AG09319 (cell line): ENCODE data around the gene KCND2.

Source experiments
- DNase-seq: peaks from one replicate; pipeline ENCODE4 v3.0.0-alpha.2; 2010; ENCODE audit warnings: low read depth; ENCODE audit errors: extremely low read depth
- CTCF ChIP-seq: IDR thresholded peaks from 2 replicates; pipeline ENCODE4 v1.5.1; 2011; ENCODE audit warnings: low read depth, mild to moderate bottlenecking, inconsistent platforms, low read length, moderate library complexity

The KCND2 gene

GRCh38 chr7:120797026-120797645 lies 524.2 kb downstream of the KCND2 start:
- no peak for TF ChIP-seq CTCF

GRCh38 chr7:120799147-120799546 lies 526.2 kb downstream of the KCND2 start:
- DNase-seq: no peak
- TF ChIP-seq CTCF: no peak

More at GRCh38 chr7:120797026-120797645, 524.2 kb downstream of the KCND2 start:
- DNase-seq: no peak
